K562 (cell line): Measurements from ENCODE around the gene FGF21.

Experiments
- CTCF ChIP-seq, 3 experiments: IDR thresholded peaks in 2 of 3; conservative IDR thresholded peaks in 1 of 3; 2 replicates each; pipeline ENCODE4 v1.5.1; 2011 to 2012; ENCODE audit warnings: low read length in 3 of 3, mild to moderate bottlenecking in 3 of 3, control low read depth in 2 of 3, improper control_type of control experiment in 1 of 3, inconsistent platforms in 1 of 3, low read depth in 1 of 3, mixed read lengths in 1 of 3, moderate library complexity in 1 of 3; ENCODE audit not compliant: insufficient read depth in 2 of 3
- EP300 ChIP-seq: IDR thresholded peaks from 2 replicates; pipeline ENCODE4 v1.6.1; 2012; ENCODE audit warnings: low read length, improper control_type of control experiment
- EZH2 ChIP-seq: IDR thresholded peaks from 2 replicates; pipeline ENCODE4 v1.6.1; 2012; ENCODE audit warnings: low read depth, mild to moderate bottlenecking, inconsistent platforms, low read length, borderline replicate concordance
- HNRNPLL ChIP-seq: fragments of 200-400 bp; formaldehyde crosslinking; IDR thresholded peaks from 2 replicates; pipeline ENCODE4 v1.6.1; 2017; ENCODE audit warnings: low read length, low read depth, mild to moderate bottlenecking; ENCODE audit not compliant: poor library complexity, severe bottlenecking
- NCOA4 ChIP-seq: fragments of 450-650 bp; IDR thresholded peaks from 2 replicates; pipeline ENCODE4 v1.6.1; 2018; ENCODE audit warnings: mild to moderate bottlenecking; ENCODE audit not compliant: partially characterized antibody
- POLR2A ChIP-seq: fragments of 450-650 bp; conservative IDR thresholded peaks from 2 replicates; pipeline ENCODE4 v1.6.1; 2016
- POLR2AphosphoS5 ChIP-seq: IDR thresholded peaks from 2 replicates; pipeline ENCODE4 v1.6.1; 2011; ENCODE audit warnings: mild to moderate bottlenecking, low read depth, low read length, moderate library complexity; ENCODE audit not compliant: control insufficient read depth, insufficient read depth
- RCOR1 ChIP-seq, 2 experiments: IDR thresholded peaks; 2 replicates each; pipeline ENCODE4 v1.6.1; 2012; ENCODE audit warnings: low read depth in 2 of 2, low read length in 2 of 2, borderline replicate concordance in 1 of 2, improper control_type of control experiment in 1 of 2
- RNF2 ChIP-seq: sonication (generic); IDR thresholded peaks from 2 replicates; pipeline ENCODE4 v1.6.1; 2016
- SMARCB1 ChIP-seq: IDR thresholded peaks from 2 replicates; pipeline ENCODE4 v1.6.1; 2011; ENCODE audit warnings: improper control_type of control experiment, low read depth; ENCODE audit not compliant: insufficient read length
- ZNF143 ChIP-seq: sonication (generic); formaldehyde crosslinking; IDR thresholded peaks from 2 replicates; pipeline ENCODE4 v1.9.0; 2022; ENCODE audit warnings: mild to moderate bottlenecking, missing genetic modification reagents
- ZNF324 ChIP-seq: fragments of 250-450 bp; sonication (Bioruptor Pico); IDR thresholded peaks from 2 replicates; pipeline ENCODE4 v1.4.0; 2020; ENCODE audit warnings: mild to moderate bottlenecking
- ZNF766 ChIP-seq: fragments of 200-800 bp; sonication (Bioruptor generic); conservative IDR thresholded peaks from 2 replicates; pipeline ENCODE4 v1.6.1; 2016; ENCODE audit warnings: missing genetic modification characterization, missing compliant biosample characterization
- ZSCAN29 ChIP-seq: fragments of 450-650 bp; IDR thresholded peaks from 2 replicates; pipeline ENCODE4 v1.6.1; 2017

- no peak for TF ChIP-seq HNRNPLL
- no peak for TF ChIP-seq CTCF (IDR thresholded peaks at IDR 0.05 in 2 of 3, conservative IDR thresholded peaks at IDR 0.05 in 1 of 3; ENCODE audit: insufficient read depth in 2 of 3, low read depth in 1 of 3, low read length in 3 of 3)
- TF ChIP-seq EP300 = no peak
- no peak for TF ChIP-seq EZH2
- TF ChIP-seq RNF2 = no peak
- TF ChIP-seq NCOA4 = no peak
- no peak for TF ChIP-seq ZNF766 (CRISPR knock-in tag)
- TF ChIP-seq POLR2AphosphoS5 = no peak
- TF ChIP-seq SMARCB1 = no peak
- no peak for TF ChIP-seq ZNF324 (CRISPR knock-in tag)
- TF ChIP-seq ZSCAN29 = no peak
- no peak for TF ChIP-seq ZNF143
- TF ChIP-seq POLR2A = no peak
- TF ChIP-seq RCOR1 (IDR thresholded peaks at IDR 0.05; ENCODE audit: borderline replicate concordance in 1 of 2, low read depth in 2 of 2, low read length in 2 of 2) = no peak
Observed at GRCh38 chr19:48755787-48756186, 463 bp downstream of the FGF21 start.
